GM12873 (cell line): ENCODE results near the gene ADSS1.

Experiments
- CTCF ChIP-seq: IDR thresholded peaks from 2 replicates; pipeline ENCODE4 v1.5.1; 2012; ENCODE audit warnings: low read depth, mild to moderate bottlenecking, moderate library complexity, low read length, control low read depth; ENCODE audit not compliant: insufficient read depth; ENCODE audit errors: missing control alignments

ADSS1 gene

GRCh38 chr14:104702673-104703072 is 21.4 kb upstream of the ADSS1 start:
- TF ChIP-seq CTCF = no peak

- TF ChIP-seq CTCF = no peak
Observed at GRCh38 chr14:104703269-104703668, 20.8 kb upstream of the ADSS1 start.

GRCh38 chr14:104704252-104704651 is 19.8 kb upstream of the ADSS1 start:
- TF ChIP-seq CTCF = no peak

GRCh38 chr14:104705340-104706047 is 18.5 kb upstream of the ADSS1 start:
- no peak for TF ChIP-seq CTCF

GRCh38 chr14:104706733-104707607 is 17.1 kb upstream of the ADSS1 start:
- TF ChIP-seq CTCF = no peak

- TF ChIP-seq CTCF = no peak
Observed at GRCh38 chr14:104707608-104708595, 16.1 kb upstream of the ADSS1 start.
